Nephron progenitor cell (in vitro differentiated cells): ENCODE results near the gene SLC28A1.

ENCODE experiments used
- DNase-seq: peaks from one replicate; pipeline ENCODE4 v3.0.0; 2021
- H3K27ac Mint-ChIP-seq: 2 replicates; pipeline ENCODE4 v1.8.0; 2021; ENCODE audit warnings: mild to moderate bottlenecking, moderate library complexity, mixed read lengths
- H3K27me3 Mint-ChIP-seq: 2 replicates; pipeline ENCODE4 v1.8.0; 2021; ENCODE audit warnings: mild to moderate bottlenecking, low read depth, mixed read lengths; ENCODE audit not compliant: poor library complexity
- H3K36me3 Mint-ChIP-seq: 2 replicates; pipeline ENCODE4 v1.8.0; 2021; ENCODE audit warnings: low read depth, mixed read lengths
- H3K4me1 Mint-ChIP-seq: 2 replicates; pipeline ENCODE4 v1.8.0; 2021; ENCODE audit warnings: mixed read lengths
- H3K4me3 Mint-ChIP-seq: 2 replicates; pipeline ENCODE4 v1.8.0; 2021; ENCODE audit warnings: mild to moderate bottlenecking, moderate library complexity, mixed read lengths
- H3K9me3 Mint-ChIP-seq: 2 replicates; pipeline ENCODE4 v1.8.0; 2021; ENCODE audit warnings: mild to moderate bottlenecking, moderate library complexity, mixed read lengths
- TF ChIP-seq, protein P1 (sequence below): fragments of 200-600 bp; sonication (generic); IDR thresholded peaks from 2 replicates; pipeline ENCODE4 v1.5.0; 2021; ENCODE audit warnings: antibody characterized with exemption

Gene SLC28A1

DNA sequence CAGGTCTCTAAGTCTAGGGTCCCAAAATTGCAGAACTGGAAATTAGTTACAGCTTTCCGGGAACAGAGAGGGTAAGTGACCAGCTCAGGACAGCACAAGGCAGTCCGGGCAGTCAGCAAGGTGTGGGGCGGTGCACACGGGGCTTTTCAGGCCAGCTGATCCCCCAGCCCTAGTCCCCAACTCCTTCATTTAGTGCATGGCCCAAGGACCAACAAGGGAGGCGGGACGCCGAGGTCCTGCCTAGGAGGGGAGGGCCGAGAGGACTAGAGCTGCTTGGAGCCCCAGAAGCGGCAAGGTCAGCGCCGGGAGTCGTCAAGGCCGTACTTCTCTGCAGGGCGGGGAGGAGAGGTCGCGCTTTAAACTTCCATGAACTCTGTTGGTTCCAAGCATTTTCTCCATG lies 95.2 kb downstream of the SLC28A1 start:
- peaks cover 68% of the 10 kb centered on the region for H3K27me3 Mint-ChIP-seq
- TF ChIP-seq, protein P1, sequence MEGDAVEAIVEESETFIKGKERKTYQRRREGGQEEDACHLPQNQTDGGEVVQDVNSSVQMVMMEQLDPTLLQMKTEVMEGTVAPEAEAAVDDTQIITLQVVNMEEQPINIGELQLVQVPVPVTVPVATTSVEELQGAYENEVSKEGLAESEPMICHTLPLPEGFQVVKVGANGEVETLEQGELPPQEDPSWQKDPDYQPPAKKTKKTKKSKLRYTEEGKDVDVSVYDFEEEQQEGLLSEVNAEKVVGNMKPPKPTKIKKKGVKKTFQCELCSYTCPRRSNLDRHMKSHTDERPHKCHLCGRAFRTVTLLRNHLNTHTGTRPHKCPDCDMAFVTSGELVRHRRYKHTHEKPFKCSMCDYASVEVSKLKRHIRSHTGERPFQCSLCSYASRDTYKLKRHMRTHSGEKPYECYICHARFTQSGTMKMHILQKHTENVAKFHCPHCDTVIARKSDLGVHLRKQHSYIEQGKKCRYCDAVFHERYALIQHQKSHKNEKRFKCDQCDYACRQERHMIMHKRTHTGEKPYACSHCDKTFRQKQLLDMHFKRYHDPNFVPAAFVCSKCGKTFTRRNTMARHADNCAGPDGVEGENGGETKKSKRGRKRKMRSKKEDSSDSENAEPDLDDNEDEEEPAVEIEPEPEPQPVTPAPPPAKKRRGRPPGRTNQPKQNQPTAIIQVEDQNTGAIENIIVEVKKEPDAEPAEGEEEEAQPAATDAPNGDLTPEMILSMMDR, result no peak
- peaks cover 22% of the 10 kb centered on the region for H3K4me1 Mint-ChIP-seq
- no peaks in the 10 kb centered on the region for H3K9me3 Mint-ChIP-seq
- no peaks in the 10 kb centered on the region for H3K36me3 Mint-ChIP-seq
- peak overlapping the region; percentile 85 for H3K4me3 Mint-ChIP-seq
- H3K27ac Mint-ChIP-seq, result no peak overlapping the region
- DNase-seq, result peak; percentile 47

DNA sequence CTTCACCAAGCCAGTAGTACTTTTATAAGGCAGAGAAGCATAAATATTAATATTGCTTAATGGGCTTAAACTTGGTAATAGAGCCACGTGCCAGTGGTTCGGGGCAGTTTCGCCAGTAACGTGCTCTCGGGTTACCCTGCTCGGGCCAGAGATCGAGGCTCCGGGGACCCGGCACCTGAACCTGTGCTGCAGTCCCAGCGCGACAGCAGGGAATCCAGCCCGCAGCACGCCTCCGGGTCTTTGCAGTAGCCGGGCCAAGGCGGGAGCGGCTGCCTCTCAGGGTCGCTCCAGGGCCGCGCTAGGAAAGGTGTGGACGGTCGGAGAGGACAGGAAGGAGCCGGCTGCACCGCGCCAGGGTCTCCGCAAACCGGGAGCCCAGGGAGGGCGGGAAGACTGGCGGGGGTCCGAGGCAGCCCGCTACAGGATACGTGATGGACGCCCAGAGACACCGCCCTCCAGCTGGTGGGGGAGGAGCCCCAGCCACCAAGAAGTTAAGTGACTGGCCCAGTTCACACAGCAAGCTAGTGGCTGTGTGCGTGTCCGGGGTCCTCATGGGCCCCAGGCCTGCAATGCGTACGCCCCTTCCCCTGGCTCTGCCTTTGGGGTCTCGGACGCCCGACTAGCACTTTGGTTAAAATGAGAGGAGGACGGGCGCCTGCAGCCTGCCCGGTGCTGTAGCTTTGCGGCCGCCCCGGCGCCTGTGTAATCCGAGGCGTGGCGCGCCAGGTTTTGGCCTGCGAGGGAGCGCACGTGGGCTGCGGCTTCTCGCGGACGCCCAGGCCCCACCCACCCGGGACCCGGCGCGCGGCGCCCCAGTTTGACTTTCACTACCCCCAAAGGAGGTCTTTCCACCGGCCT lies 96.0 kb downstream of the SLC28A1 start:
- H3K27me3 Mint-ChIP-seq, result peaks cover 75% of the 10 kb centered on the region

DNA sequence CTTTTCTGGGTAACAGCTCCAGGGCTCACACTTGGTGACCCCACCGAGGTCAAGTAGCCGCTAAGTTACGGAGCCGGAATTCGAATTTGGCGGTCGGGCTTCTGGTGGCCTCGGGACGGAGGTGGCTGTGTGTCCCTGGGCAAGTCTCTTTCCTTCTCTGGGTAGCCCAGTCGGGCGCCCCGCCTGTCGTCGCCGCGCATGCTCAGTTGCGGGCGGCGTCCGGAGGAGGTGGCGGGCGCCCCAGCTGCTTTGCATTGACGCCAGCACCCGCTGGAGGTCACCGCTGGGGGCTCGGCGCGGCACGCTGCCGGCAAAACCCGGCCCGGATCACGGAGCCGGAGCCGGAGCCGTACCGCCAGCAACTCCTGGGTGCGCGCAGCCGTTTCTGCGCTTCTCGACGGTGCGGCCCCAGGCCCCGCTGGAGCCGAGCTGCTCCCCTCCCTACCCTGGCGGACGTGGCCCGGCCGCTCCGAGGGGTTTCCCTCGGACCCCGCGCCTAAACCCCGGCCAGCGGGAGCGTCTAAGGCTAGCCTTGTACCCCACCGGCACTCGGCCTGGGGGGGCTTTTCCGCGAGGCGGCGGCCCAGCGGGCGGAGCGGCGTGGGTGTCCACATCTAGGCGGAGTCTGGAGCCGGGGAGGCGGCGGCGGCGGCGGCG lies 96.7 kb downstream of the SLC28A1 start:
- TF ChIP-seq, protein P1, result no peak
- Mint-ChIP-seq H3K4me1 (peaks cover 22% of the 10 kb centered on the region), H3K9me3 (no peaks in the 10 kb centered on the region), H3K27me3 (peaks cover 79% of the 10 kb centered on the region), H3K27ac (no peak overlapping the region), H3K4me3 (peak overlapping the region; percentile 76), H3K36me3 (no peaks in the 10 kb centered on the region)
- peak; percentile 93 for DNase-seq

More for the DNA sequence above, 96.0 kb downstream of the SLC28A1 start:
- no peak overlapping the region for H3K27ac Mint-ChIP-seq
- TF ChIP-seq, protein P1, result no peak
- DNase-seq, result peak; percentile 86
- H3K9me3 Mint-ChIP-seq, result no peaks in the 10 kb centered on the region
- H3K36me3 Mint-ChIP-seq, result no peaks in the 10 kb centered on the region
- H3K4me3 Mint-ChIP-seq, result peak overlapping the region; percentile 85
- peaks cover 22% of the 10 kb centered on the region for H3K4me1 Mint-ChIP-seq

DNA sequence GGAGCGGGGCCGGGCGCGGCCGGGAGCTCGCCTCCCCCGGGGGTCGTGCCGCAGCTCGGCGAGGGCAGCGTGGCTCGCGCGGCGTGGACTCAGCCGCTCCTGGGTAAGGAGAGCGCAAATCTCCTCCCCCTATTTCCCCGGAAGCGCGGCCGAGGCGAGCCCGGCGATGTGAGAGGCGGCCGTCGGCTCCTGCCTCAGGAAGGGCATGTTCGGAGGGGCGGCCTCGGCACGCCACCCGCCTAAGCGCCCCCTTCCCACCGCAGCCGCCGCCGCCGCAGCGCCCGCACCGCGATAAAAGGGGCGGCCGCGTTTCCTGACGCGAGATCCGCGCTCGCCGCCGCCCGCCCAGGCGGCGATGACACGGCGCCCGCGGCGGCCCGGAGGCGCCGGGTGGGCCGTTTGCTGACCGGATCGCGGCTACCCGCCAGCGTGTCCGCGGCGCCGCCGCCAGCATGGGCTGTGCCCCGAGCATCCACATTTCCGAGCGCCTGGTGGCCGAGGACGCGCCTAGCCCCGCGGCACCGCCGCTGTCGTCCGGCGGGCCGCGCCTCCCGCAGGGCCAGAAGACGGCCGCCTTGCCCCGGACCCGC lies 97.3 kb downstream of the SLC28A1 start, which contains the start of gene PDE8A:
Gene PDE8A, plus strand, starts transcription at position 146 of the 590 bp plus-strand sequence. Its CDS starts 307 bp downstream, at position 453.
- Mint-ChIP-seq H3K4me1 (peaks cover 22% of the 10 kb centered on the region), H3K36me3 (no peaks in the 10 kb centered on the region), H3K27me3 (peaks cover 82% of the 10 kb centered on the region), H3K4me3 (peak within 1 kb of the TSS; percentile 85), H3K9me3 (no peaks in the 10 kb centered on the region), H3K27ac (no peak within 1 kb of the TSS)
- DNase-seq, result peak; percentile 53
- TF ChIP-seq, protein P1, result no peak

DNA sequence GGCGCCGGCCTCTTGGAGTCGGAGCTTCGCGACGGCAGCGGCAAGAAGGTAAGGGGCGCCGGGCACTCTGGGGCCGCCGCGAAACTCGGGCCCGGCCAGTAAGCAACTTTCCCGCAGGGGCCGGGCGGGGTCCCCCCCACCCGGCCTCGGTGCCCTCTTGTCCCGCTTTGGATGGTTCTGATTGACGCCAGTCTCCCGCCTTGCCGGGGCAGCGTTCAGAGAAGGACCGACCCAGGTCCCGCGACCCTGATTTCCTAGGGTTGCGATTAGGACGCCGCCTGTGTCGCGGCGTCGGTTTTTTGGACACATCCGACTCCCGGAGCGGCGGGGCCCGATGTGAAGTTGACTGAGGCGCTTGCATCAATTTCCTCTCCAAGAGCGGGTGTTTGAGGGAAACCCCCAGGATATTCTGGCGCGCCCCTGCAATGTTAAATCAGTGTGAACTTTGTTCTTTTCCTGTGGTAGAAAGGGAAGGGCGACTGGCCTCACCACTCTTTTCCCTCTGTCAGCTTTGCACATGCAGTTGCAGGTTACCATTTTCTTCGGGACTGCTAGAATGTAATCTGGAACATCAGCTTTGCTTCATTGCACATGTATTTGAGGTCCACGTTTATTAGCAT lies 97.9 kb downstream of the SLC28A1 start:
- H3K4me1 Mint-ChIP-seq, result peaks cover 22% of the 10 kb centered on the region
- H3K4me3 Mint-ChIP-seq, result peak overlapping the region; percentile 78
- H3K9me3 Mint-ChIP-seq, result no peaks in the 10 kb centered on the region
- peaks cover 77% of the 10 kb centered on the region for H3K27me3 Mint-ChIP-seq
- DNase-seq, result peak; percentile 32
- no peaks in the 10 kb centered on the region for H3K36me3 Mint-ChIP-seq
- H3K27ac Mint-ChIP-seq, result no peak overlapping the region
- TF ChIP-seq, protein P1, result no peak
